Cardiac fibroblast (primary cell): ENCODE results near the gene DDX5.

ENCODE experiments used
- DNase-seq, 2 donors: peaks; one replicate each; pipeline versions ENCODE4 v3.0.0 to v3.0.0-alpha.2; 2010; ENCODE audit warnings: low read depth in 2 of 2
- H3K4me3 ChIP-seq, 2 donors: replicated peaks in 1 of 2; 1 replicate in 1 of 2; 2 replicates in 1 of 2; pipeline ENCODE4 v1.5.1; 2011; ENCODE audit warnings: low read depth in 2 of 2, low read length in 2 of 2, mild to moderate bottlenecking in 2 of 2, moderate library complexity in 1 of 2
- CTCF ChIP-seq: IDR thresholded peaks from one replicate; pipeline ENCODE4 v1.5.1; 2011; ENCODE audit warnings: low read depth, mild to moderate bottlenecking, low read length, inconsistent platforms

Gene DDX5

GRCh38 chr17:64532409-64532808, 26.3 kb upstream of the DDX5 start:
- DNase-seq: no peak
- no peak overlapping the region for H3K4me3 ChIP-seq
- TF ChIP-seq CTCF: no peak

GRCh38 chr17:64531955-64532371, 25.9 kb upstream of the DDX5 start:
- no peak for DNase-seq
- TF ChIP-seq CTCF: no peak

GRCh38 chr17:64529221-64529620, 23.1 kb upstream of the DDX5 start:
- no peak overlapping the region for H3K4me3 ChIP-seq
- no peak for DNase-seq
- TF ChIP-seq CTCF: no peak

More at GRCh38 chr17:64531955-64532371, 25.9 kb upstream of the DDX5 start:
- H3K4me3 ChIP-seq: no peak overlapping the region

- no peak overlapping the region for H3K4me3 ChIP-seq
- no peak for TF ChIP-seq CTCF
- DNase-seq: no peak
Observed at GRCh38 chr17:64527914-64528313, 21.8 kb upstream of the DDX5 start.

- no peak for TF ChIP-seq CTCF
- no peak for DNase-seq
- H3K4me3 ChIP-seq: no peak overlapping the region
Observed at GRCh38 chr17:64520359-64520758, 14.3 kb upstream of the DDX5 start.

GRCh38 chr17:64519601-64520000, 13.5 kb upstream of the DDX5 start:
- TF ChIP-seq CTCF: no peak
- no peak for DNase-seq
- no peak overlapping the region for H3K4me3 ChIP-seq

- H3K4me3 ChIP-seq: no peak overlapping the region
- no peak for TF ChIP-seq CTCF
- DNase-seq: no peak
Observed at GRCh38 chr17:64515829-64516228, 9.7 kb upstream of the DDX5 start.
